ENCODE data around the gene ZBTB8A.
A peak's percentile ranks its signal among the peaks of the same experiment; 100 is the strongest.

ZBTB8A gene

DNA sequence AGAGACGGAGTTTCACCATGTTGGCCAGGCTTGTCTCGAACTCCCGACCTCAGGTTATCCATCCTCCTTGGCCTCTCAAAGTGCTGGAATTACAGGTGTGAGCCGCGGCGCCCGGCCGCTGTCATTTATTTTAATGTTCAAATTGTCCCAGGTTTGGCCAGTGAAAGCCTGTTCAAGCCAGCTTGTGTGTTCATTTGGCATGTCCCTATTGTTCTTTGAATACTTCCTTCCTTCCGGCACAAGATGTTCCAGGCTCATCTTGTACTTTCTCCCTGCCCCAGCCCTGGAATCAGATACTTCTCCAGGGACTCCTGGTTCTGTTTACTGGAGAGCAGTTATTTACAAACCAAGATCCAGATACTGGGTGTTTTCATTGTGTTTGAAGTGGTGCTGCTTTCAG is 37.4 kb upstream of the ZBTB8A start:
- Histone ChIP-seq H3K9ac (ENCODE audit: low read length) (no peak overlapping the region), H3K23ac (ENCODE audit: low read length in 2 of 2) (no peak overlapping the region), H3K14ac (ENCODE audit: low read length in 2 of 2) (no peak overlapping the region), H3K36me3 (ENCODE audit: control insufficient read depth in 1 of 2, insufficient read depth in 2 of 2, low read depth in 1 of 2, low read length in 2 of 2) (no peaks in the 10 kb centered on the region), H3K4me1 (ENCODE audit: control insufficient read depth, insufficient read depth, low read depth, low read length) (no peaks in the 10 kb centered on the region), H2BK15ac (ENCODE audit: low read depth, poor library complexity, severe bottlenecking) (no peak overlapping the region), H4K8ac (ENCODE audit: low read length) (no peak overlapping the region), H4K91ac (ENCODE audit: low read length) (no peak overlapping the region), H2AK5ac (ENCODE audit: low read length, severe bottlenecking) (no peak overlapping the region), H3K18ac (ENCODE audit: low read depth in 1 of 2, low read length in 2 of 2) (no peak overlapping the region), H3K4me3 (ENCODE audit: insufficient read depth in 1 of 2, low read depth in 1 of 2, low read length in 2 of 2) (no peak overlapping the region), H3K27ac (ENCODE audit: low read length, poor library complexity, severe bottlenecking) (no peak overlapping the region), H2BK5ac (ENCODE audit: low read depth, low read length, poor library complexity, severe bottlenecking) (no peak overlapping the region), H3K27me3 (ENCODE audit: control insufficient read depth in 1 of 2, insufficient read depth in 1 of 2, low read length in 2 of 2) (no peaks in the 10 kb centered on the region), H3K4me2 (ENCODE audit: low read length, poor library complexity, severe bottlenecking) (no peak overlapping the region), H3K79me1 (replicated peaks; ENCODE audit: low read length, poor library complexity, severe bottlenecking) (no peaks in the 10 kb centered on the region), H3K9me3 (ENCODE audit: control insufficient read depth, low read length) (no peaks in the 10 kb centered on the region), H3K4ac (ENCODE audit: low read depth in 1 of 2, low read length in 2 of 2) (no peak overlapping the region), H2BK12ac (ENCODE audit: low read length in 2 of 2) (no peak overlapping the region), H2BK120ac (ENCODE audit: low read depth, low read length) (no peak overlapping the region), H2AFZ (ENCODE audit: low read depth, low read length) (no peak overlapping the region)
- no peak for DNase-seq
- WGBS, result 95% methylated on average over 9 of the region's 9 CpGs

DNA sequence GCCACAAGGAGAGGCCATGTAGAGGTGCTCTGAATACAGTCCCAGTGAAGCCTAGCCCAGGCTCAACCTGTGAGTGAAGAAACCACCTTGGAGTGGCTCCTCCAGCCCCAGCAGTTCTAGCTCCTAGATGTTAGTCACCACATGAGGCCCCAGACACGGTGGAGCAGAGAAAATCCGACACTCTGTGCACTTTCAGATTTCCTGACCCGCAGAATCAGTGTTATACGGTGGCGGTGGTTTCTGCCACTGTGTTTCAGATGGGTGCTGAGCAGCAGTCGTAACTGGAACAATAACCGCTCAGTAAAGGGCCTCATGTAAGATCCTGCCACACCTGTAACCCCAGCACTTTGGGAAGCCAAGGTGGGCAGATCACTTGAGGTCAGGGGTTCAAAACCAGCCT is 36.1 kb upstream of the ZBTB8A start:
- no peaks in the 10 kb centered on the region for H3K79me1 ChIP-seq (replicated peaks; ENCODE audit: low read length, poor library complexity, severe bottlenecking)
- no peak overlapping the region for H4K91ac ChIP-seq (ENCODE audit: low read length)
- no peak overlapping the region for H2BK12ac ChIP-seq (ENCODE audit: low read length in 2 of 2)
- no peak overlapping the region for H2BK120ac ChIP-seq (ENCODE audit: low read depth, low read length)
- H2AFZ ChIP-seq (ENCODE audit: low read depth, low read length), result no peak overlapping the region
- no peak for DNase-seq
- H3K27ac ChIP-seq (ENCODE audit: low read length, poor library complexity, severe bottlenecking), result no peak overlapping the region
- no peak overlapping the region for H2AK5ac ChIP-seq (ENCODE audit: low read length, severe bottlenecking)
- no peak overlapping the region for H3K4me3 ChIP-seq (ENCODE audit: insufficient read depth in 1 of 2, low read depth in 1 of 2, low read length in 2 of 2)
- H3K36me3 ChIP-seq (ENCODE audit: control insufficient read depth in 1 of 2, insufficient read depth in 2 of 2, low read depth in 1 of 2, low read length in 2 of 2), result no peaks in the 10 kb centered on the region
- H2BK5ac ChIP-seq (ENCODE audit: low read depth, low read length, poor library complexity, severe bottlenecking), result no peak overlapping the region
- WGBS, result 93% methylated on average over 7 of the region's 7 CpGs
- no peaks in the 10 kb centered on the region for H3K27me3 ChIP-seq (ENCODE audit: control insufficient read depth in 1 of 2, insufficient read depth in 1 of 2, low read length in 2 of 2)
- H3K9me3 ChIP-seq (ENCODE audit: control insufficient read depth, low read length), result no peaks in the 10 kb centered on the region
- H3K23ac ChIP-seq (ENCODE audit: low read length in 2 of 2), result no peak overlapping the region
- no peak overlapping the region for H3K9ac ChIP-seq (ENCODE audit: low read length)
- H3K14ac ChIP-seq (ENCODE audit: low read length in 2 of 2), result no peak overlapping the region
- no peak overlapping the region for H3K18ac ChIP-seq (ENCODE audit: low read depth in 1 of 2, low read length in 2 of 2)
- no peak overlapping the region for H4K8ac ChIP-seq (ENCODE audit: low read length)
- no peak overlapping the region for H2BK15ac ChIP-seq (ENCODE audit: low read depth, poor library complexity, severe bottlenecking)
- H3K4ac ChIP-seq (ENCODE audit: low read depth in 1 of 2, low read length in 2 of 2), result no peak overlapping the region
- H3K4me1 ChIP-seq (ENCODE audit: control insufficient read depth, insufficient read depth, low read depth, low read length), result no peaks in the 10 kb centered on the region
- H3K4me2 ChIP-seq (ENCODE audit: low read length, poor library complexity, severe bottlenecking), result no peak overlapping the region

DNA sequence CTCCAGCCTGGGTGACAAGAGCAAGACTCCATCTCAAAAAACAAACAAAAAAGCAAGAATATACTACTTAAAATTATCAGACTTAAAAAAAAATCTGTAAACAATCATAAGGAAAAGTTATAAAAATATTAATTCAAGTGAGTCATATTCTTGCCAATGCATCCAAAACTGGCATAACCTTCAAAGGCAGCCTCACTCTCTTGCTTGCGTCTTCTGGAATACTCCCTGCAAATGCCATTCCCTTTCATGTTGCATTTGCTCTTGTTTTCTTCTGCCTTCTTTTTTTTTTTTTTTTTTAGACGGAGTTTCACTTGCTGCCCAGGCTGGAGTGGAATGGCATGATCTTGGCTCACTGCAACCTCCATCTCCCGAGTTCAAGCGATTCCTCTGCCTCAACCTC is 32.2 kb upstream of the ZBTB8A start:
- H4K91ac ChIP-seq (ENCODE audit: low read length), result no peak overlapping the region
- no peak overlapping the region for H3K4me3 ChIP-seq (ENCODE audit: insufficient read depth in 1 of 2, low read depth in 1 of 2, low read length in 2 of 2)
- H2BK12ac ChIP-seq (ENCODE audit: low read length in 2 of 2), result no peak overlapping the region
- no peaks in the 10 kb centered on the region for H3K79me1 ChIP-seq (replicated peaks; ENCODE audit: low read length, poor library complexity, severe bottlenecking)
- H2AK5ac ChIP-seq (ENCODE audit: low read length, severe bottlenecking), result no peak overlapping the region
- no peak overlapping the region for H3K27ac ChIP-seq (ENCODE audit: low read length, poor library complexity, severe bottlenecking)
- no peak for DNase-seq
- H2BK15ac ChIP-seq (ENCODE audit: low read depth, poor library complexity, severe bottlenecking), result no peak overlapping the region
- 98% methylated on average over 1 of the region's 4 CpGs for WGBS
- no peaks in the 10 kb centered on the region for H3K36me3 ChIP-seq (ENCODE audit: control insufficient read depth in 1 of 2, insufficient read depth in 2 of 2, low read depth in 1 of 2, low read length in 2 of 2)
- H2BK5ac ChIP-seq (ENCODE audit: low read depth, low read length, poor library complexity, severe bottlenecking), result no peak overlapping the region
- no peak overlapping the region for H3K9ac ChIP-seq (ENCODE audit: low read length)
- H3K27me3 ChIP-seq (ENCODE audit: control insufficient read depth in 1 of 2, insufficient read depth in 1 of 2, low read length in 2 of 2), result no peaks in the 10 kb centered on the region
- H3K4me1 ChIP-seq (ENCODE audit: control insufficient read depth, insufficient read depth, low read depth, low read length), result peaks cover 2% of the 10 kb centered on the region
- no peak overlapping the region for H3K4ac ChIP-seq (ENCODE audit: low read depth in 1 of 2, low read length in 2 of 2)
- no peak overlapping the region for H3K14ac ChIP-seq (ENCODE audit: low read length in 2 of 2)
- no peak overlapping the region for H3K18ac ChIP-seq (ENCODE audit: low read depth in 1 of 2, low read length in 2 of 2)
- H3K23ac ChIP-seq (ENCODE audit: low read length in 2 of 2), result no peak overlapping the region
- no peaks in the 10 kb centered on the region for H3K9me3 ChIP-seq (ENCODE audit: control insufficient read depth, low read length)
- no peak overlapping the region for H3K4me2 ChIP-seq (ENCODE audit: low read length, poor library complexity, severe bottlenecking)
- H2AFZ ChIP-seq (ENCODE audit: low read depth, low read length), result no peak overlapping the region
- H4K8ac ChIP-seq (ENCODE audit: low read length), result no peak overlapping the region
- peak overlapping the region; percentile 34 for H2BK120ac ChIP-seq (ENCODE audit: low read depth, low read length)

DNA sequence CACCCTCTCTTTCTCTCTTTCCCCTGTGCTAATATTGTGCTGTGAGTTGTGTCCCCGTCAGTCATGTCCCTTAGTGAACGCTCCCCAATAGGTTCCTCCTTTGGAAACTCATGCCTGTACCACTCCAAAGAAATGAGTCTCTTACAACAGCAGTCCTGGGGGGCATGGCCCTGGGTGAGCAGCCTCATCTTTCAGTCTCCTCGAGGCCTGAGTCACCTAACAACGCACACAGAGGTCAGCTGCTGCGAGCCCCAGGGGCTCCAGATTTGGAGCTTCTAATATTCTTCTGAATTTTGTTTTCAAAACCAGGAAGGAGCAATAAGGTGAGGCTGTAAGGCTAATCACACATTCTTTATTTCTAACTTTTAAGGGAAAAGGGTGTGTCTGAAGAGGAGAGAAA is 30.5 kb upstream of the ZBTB8A start:
- H3K14ac ChIP-seq (ENCODE audit: low read length in 2 of 2), result no peak overlapping the region
- H3K4me3 ChIP-seq (ENCODE audit: insufficient read depth in 1 of 2, low read depth in 1 of 2, low read length in 2 of 2), result no peak overlapping the region
- no peak overlapping the region for H3K9ac ChIP-seq (ENCODE audit: low read length)
- H3K27me3 ChIP-seq (ENCODE audit: control insufficient read depth in 1 of 2, insufficient read depth in 1 of 2, low read length in 2 of 2), result no peaks in the 10 kb centered on the region
- DNase-seq, result no peak
- H3K18ac ChIP-seq (ENCODE audit: low read depth in 1 of 2, low read length in 2 of 2), result no peak overlapping the region
- no peak overlapping the region for H2BK12ac ChIP-seq (ENCODE audit: low read length in 2 of 2)
- H3K36me3 ChIP-seq (ENCODE audit: control insufficient read depth in 1 of 2, insufficient read depth in 2 of 2, low read depth in 1 of 2, low read length in 2 of 2), result no peaks in the 10 kb centered on the region
- no peaks in the 10 kb centered on the region for H3K9me3 ChIP-seq (ENCODE audit: control insufficient read depth, low read length)
- H2BK120ac ChIP-seq (ENCODE audit: low read depth, low read length), result no peak overlapping the region
- H4K91ac ChIP-seq (ENCODE audit: low read length), result no peak overlapping the region
- no peak overlapping the region for H3K4me2 ChIP-seq (ENCODE audit: low read length, poor library complexity, severe bottlenecking)
- H3K79me1 ChIP-seq (replicated peaks; ENCODE audit: low read length, poor library complexity, severe bottlenecking), result no peaks in the 10 kb centered on the region
- H2AFZ ChIP-seq (ENCODE audit: low read depth, low read length), result no peak overlapping the region
- 72% methylated on average over 5 of the region's 5 CpGs for WGBS
- no peak overlapping the region for H3K4ac ChIP-seq (ENCODE audit: low read depth in 1 of 2, low read length in 2 of 2)
- H2BK5ac ChIP-seq (ENCODE audit: low read depth, low read length, poor library complexity, severe bottlenecking), result no peak overlapping the region
- no peak overlapping the region for H2BK15ac ChIP-seq (ENCODE audit: low read depth, poor library complexity, severe bottlenecking)
- no peak overlapping the region for H4K8ac ChIP-seq (ENCODE audit: low read length)
- H3K23ac ChIP-seq (ENCODE audit: low read length in 2 of 2), result no peak overlapping the region
- no peak overlapping the region for H2AK5ac ChIP-seq (ENCODE audit: low read length, severe bottlenecking)
- peaks cover 2% of the 10 kb centered on the region for H3K4me1 ChIP-seq (ENCODE audit: control insufficient read depth, insufficient read depth, low read depth, low read length)
- H3K27ac ChIP-seq (ENCODE audit: low read length, poor library complexity, severe bottlenecking), result no peak overlapping the region
